Gastroesophageal sphincter (tissue), 3 donors: ENCODE data around the gene PPME1.

Source experiments
- CTCF ChIP-seq, 4 experiments: fragments of 200-600 bp in 2 of 4; fragments of 450-650 bp in 2 of 4; sonication (generic) in 1 of 4; IDR thresholded peaks; one replicate each; pipeline ENCODE4 v1.5.1; 2017 to 2019; ENCODE audit warnings: antibody characterized with exemption in 4 of 4, mild to moderate bottlenecking in 2 of 4, moderate library complexity in 2 of 4
- EP300 ChIP-seq: sonication (generic); formaldehyde crosslinking; IDR thresholded peaks from one replicate; pipeline ENCODE4 v1.6.1; 2017; ENCODE audit warnings: antibody characterized with exemption, mild to moderate bottlenecking
- POLR2AphosphoS5 ChIP-seq: sonication (generic); formaldehyde crosslinking; IDR thresholded peaks from one replicate; pipeline ENCODE4 v1.6.1; 2017; ENCODE audit warnings: antibody characterized with exemption

- TF ChIP-seq CTCF (IDR thresholded peaks at IDR 0.05) (no peak), POLR2AphosphoS5 (no peak), EP300 (no peak)
Measured at GRCh38 chr11:74235121-74235520, 64.0 kb downstream of the PPME1 start.
